ENCODE measurements around the gene SNRK.

Gene SNRK, protein sequence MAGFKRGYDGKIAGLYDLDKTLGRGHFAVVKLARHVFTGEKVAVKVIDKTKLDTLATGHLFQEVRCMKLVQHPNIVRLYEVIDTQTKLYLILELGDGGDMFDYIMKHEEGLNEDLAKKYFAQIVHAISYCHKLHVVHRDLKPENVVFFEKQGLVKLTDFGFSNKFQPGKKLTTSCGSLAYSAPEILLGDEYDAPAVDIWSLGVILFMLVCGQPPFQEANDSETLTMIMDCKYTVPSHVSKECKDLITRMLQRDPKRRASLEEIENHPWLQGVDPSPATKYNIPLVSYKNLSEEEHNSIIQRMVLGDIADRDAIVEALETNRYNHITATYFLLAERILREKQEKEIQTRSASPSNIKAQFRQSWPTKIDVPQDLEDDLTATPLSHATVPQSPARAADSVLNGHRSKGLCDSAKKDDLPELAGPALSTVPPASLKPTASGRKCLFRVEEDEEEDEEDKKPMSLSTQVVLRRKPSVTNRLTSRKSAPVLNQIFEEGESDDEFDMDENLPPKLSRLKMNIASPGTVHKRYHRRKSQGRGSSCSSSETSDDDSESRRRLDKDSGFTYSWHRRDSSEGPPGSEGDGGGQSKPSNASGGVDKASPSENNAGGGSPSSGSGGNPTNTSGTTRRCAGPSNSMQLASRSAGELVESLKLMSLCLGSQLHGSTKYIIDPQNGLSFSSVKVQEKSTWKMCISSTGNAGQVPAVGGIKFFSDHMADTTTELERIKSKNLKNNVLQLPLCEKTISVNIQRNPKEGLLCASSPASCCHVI

DNA sequence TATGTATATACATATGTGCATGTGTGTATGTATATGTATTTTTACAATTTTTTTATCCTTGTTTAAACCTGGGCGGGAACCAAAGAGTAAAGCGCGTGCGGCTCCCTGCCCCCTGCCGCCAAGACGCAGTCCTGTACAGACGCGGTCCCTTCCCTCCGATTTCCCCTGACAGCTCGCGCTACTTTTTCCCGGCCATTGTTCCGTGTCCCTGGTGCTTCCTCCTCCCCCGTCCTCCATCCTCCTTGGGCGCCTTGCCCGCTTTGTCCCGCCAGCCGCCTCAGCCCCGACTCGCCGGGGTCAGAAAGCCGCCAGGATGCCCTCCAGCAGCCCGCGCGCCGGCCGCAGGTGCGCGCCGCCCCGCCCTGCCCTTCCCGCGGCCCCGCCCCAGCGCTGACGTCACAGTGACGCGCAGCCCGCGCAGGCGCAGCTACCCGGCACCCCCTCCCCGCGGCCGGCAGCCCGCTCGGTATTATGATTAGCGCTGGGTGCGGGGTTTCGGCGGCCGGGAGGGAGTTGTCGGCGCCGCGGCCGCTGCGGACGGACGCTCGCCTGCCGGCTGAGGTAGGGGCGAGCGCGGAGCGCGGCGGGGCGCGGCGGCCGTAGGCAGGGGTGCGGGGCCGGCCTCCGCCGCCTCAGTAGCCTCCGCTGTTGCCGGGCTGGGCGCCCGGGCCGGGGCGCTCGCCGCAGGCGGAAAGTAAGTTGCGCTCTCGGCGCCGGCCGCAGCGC, at the start of gene SNRK:
TSS of gene SNRK (plus strand) at position 426 of the 726 bp plus-strand sequence. CDS start 16,664 bp downstream, outside the sequence.
- peak; percentile 71 for DNase-seq

DNA sequence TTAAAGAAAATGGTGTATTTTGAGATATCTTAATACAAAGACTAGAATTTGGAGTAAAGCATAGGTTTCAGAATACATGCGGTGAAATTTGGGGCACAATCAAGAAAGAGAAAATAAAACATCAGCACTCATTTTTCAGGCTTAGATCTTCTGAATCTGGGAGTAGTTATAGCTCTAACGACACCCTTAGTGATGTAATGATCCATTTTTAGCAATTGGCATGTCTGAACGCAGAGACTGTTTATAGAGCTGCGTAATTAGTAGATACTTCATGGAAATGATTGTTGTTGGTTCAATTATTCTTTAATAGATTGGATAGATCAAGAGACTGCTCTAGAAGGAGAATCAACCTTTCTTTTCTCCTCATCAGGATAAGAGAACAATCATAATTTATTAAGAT, 47.5 kb upstream of the SNRK start:
- DNase-seq = no peak

GRCh38 chr3:43239755-43240154, 46.6 kb upstream of the SNRK start:
- no peak for DNase-seq

GRCh38 chr3:43243590-43244587, 42.5 kb upstream of the SNRK start:
- no peak for DNase-seq

GRCh38 chr3:43244694-43245093, 41.6 kb upstream of the SNRK start:
- no peak for DNase-seq

DNA sequence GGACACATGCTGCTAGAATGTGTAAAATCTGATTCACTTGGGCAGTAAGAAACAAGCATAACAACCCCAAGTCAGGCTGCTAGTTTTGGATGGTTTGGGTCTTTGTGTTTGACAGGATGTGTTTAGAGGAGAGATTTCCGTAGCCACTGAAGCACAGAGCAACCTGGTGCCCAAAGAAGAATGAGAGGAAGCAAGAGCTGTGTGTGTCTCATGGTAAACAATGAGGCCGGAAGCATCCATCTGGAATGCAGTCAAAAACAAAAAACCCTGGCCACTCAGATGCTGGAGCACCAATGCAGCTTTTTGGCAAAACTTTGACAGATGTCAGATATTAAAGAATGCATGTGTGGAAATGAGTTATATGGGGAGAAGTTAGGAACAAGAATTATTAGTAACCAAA, 39.4 kb upstream of the SNRK start:
- DNase-seq = no peak

- DNase-seq = no peak
Observed at GRCh38 chr3:43247561-43248184, 38.7 kb upstream of the SNRK start.

DNA sequence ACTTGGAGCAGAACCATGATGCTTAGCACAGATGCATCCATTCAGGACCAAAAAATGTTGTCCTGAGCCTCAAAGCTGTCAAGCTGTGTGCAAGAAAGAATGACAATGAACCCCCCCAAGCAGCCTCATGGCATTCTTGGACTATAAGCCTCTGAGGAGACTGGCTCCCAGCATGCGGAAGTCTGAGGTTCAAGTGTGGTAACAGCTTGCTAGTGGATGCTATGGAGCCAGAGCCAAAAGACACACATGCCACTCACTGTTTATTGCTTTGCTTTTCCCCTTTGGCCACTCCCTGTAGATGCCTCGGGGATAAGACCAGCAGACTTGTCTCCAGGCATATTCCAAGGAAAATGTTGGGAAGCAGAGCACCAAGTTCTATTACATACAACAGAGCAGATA, 38.2 kb upstream of the SNRK start:
- no peak for DNase-seq

- DNase-seq = no peak
Observed at GRCh38 chr3:43248973-43249372, 37.4 kb upstream of the SNRK start.

DNA sequence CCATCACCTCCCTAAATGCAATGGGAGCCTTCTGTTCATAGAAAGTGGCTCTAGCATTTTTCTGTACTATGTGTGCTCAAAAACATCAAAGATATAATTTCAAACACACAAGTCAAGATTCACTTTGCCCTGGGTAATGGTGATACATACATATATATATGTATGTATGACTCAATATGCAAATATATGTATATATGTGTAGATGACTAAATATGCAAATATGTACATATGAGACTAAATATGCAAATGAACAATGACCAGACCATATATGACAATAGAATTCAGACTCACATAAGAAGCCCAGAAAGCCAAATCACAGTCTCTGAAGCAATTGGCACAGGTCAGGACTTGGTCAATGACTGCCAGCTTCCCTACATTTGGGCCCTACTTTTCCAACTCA, 36.9 kb upstream of the SNRK start:
- no peak for DNase-seq

DNA sequence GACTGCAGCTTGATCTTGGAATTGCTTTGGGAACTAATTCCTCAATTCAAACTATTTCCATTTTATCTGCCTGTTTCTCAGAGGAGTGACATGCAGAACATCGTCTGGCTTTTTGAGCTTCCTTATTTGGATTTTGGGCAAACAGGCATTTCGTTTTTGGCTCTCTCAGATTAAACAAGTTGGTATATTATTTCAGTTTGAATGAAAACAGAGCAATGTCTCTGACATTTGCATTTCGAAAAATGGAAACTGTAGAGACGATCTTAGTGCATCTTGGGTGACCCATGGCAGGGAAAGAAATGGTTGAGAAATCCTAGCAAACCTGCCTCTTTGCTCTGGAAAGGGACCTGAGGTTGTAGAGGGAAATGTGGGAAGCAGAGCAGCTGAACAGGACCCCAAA, 33.0 kb upstream of the SNRK start:
- DNase-seq = no peak

GRCh38 chr3:43254125-43254524, 32.2 kb upstream of the SNRK start:
- DNase-seq = no peak

DNA sequence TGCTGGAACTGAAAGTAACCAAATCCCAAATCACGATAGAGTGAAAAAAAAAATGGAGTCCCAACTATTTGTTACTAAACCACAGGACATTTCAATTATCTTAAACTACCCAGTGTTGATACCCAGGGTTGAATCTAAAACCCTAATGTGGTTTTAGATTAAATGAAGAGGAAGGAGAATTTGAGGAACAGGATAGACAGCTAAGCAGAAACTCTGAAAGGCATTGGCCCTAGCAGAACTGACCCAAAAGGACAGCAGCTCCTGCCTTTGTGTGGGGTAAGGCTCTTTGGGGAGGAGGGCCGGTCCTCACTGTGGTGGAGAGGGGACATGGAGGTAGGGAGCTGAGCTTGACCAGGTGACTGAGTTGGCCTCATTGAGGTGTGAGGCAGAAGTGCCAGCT, 30.7 kb upstream of the SNRK start:
- no peak for DNase-seq

DNA sequence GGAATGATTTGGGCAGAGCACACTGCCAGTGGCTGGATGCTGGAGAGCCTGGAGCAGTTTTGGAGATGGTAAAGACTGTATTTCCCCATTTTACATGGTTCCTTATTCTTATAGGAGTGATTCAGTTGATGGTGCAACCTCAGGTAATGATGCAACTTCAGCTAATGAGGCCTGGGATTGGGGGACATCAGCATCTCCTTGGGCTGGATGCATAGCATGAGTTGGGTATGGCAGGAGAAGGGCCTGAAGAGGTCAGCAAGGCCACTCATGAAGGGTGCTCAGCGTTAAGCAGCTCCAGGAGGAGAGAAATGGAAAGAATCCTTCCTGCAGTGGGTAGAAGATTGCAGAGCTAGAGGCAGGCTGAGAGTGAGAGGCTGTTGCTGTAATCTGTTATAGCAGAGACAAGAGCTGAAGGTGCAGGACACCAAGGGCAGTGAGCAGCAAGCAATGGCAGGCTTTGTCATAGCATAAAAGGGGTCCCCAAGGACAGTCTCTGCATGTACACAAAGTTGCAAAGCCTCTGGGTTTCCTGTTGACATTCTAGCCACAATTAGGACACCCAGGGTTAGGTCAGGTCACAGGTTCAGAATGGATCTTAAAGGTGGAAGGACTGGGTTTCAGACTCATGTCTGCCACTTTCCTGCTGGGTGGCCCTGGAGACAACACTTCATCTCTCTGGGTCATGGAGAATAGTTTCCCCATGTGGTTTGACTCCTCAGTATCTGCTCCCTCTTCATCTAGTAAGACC, 29.5 kb upstream of the SNRK start:
- DNase-seq = peak; percentile 5

DNA sequence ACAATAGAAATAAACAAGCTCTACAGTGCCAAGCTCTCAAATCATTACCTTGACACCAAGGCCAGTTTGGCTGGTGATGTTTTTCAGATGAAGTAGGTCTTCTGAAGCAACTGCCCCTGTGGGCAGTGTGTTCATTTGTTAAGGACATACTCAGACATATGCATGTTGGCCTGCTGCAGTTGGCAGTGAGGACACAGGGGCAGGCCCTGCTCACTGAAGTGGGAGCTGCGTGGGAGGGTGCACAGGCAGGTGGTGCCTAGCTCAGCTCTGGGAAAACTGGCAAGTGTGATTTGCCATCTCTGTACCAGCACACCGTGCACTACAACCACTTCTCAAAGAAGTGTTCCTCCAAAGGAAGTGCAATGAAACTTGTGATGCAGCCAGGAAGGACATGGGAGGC, 28.5 kb upstream of the SNRK start:
- DNase-seq = no peak

- peak; percentile 11 for DNase-seq
Observed at GRCh38 chr3:43259626-43260025, 26.7 kb upstream of the SNRK start.

- DNase-seq = peak; percentile 23
Observed at GRCh38 chr3:43260412-43260811, 25.9 kb upstream of the SNRK start.

GRCh38 chr3:43262194-43262593, 24.1 kb upstream of the SNRK start:
- DNase-seq = no peak

DNA sequence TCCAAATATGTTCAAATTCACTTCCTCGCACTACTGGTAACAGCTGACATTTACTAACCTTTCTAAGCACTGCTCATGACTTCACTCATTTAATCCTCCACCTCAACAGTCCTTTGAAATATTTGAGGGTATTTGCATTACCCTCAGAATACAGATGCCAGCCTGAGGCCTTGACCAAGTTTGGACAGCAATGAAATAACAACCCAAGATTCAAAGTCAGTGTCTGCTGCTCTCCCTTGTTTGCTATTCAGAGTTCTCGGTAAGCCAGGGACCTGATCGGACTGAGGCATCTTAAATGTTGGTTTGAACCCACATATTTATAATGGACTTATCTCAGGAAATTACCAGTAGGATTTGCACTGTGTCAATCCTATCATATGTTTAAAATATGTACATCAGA, 19.9 kb upstream of the SNRK start:
- DNase-seq = no peak

DNA sequence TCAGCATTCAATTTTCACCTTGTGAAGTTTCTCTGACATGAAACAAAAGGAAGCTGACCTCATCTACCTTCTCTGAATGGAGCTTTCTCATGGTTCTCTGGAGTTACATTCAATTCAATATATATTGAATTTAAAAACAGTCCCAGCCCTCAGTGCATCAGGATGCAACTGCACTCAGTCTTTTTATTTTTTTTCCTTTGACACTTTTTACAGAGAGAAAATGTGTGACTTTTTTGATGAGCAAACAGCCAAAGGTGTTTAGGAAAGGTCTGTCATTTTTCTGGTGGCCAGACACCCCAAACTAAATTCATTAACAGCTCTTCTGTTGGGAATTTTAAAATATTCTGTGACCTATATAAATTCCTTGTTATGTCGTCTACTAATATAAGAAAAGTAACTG, 19.3 kb upstream of the SNRK start:
- no peak for DNase-seq

DNA sequence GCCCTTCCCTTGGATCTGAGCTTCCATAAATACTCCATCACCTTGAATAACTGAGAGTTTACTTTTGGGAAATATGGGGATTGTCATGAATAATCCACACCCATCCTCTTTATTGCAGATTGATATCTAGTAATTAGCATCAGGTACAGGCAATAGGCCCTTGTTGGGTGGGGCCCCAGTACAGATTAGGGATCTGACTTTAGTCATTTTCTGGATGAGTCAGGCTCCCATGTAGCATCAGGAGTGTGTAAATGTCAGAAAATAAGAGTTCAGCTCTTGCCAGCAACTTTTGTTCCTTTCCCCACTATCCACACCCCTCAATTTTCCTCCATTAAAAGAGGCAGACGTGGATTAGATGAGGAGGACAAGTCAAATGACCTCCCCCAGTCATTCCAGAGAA, 17.7 kb upstream of the SNRK start:
- DNase-seq = peak; percentile 13
